OCI-LY7 (cell line): ENCODE data around the gene NECAB2.

ENCODE experiments used
- CTCF ChIP-seq: fragments of 200-600 bp; sonication (generic); conservative IDR thresholded peaks from 2 replicates; pipeline ENCODE4 v1.5.1; 2014; ENCODE audit warnings: mild to moderate bottlenecking, antibody characterized with exemption, low read length, moderate library complexity, mixed read lengths
- EZH2phosphoT487 ChIP-seq: fragments of 200-600 bp; sonication (generic); IDR thresholded peaks from 2 replicates; pipeline ENCODE4 v1.6.1; 2018; ENCODE audit warnings: low read depth, borderline replicate concordance, mild to moderate bottlenecking, mixed run types, antibody characterized with exemption, low read length, moderate library complexity, mixed read lengths

GRCh38 chr16:84007965-84008364 lies 39.9 kb downstream of the NECAB2 start:
- TF ChIP-seq CTCF: no peak
- no peak for TF ChIP-seq EZH2phosphoT487
